MCF 10A (cell line): Measurements from ENCODE around the gene DNAJB5. TPM values are rescaled to one million over a fixed set of nuclear protein-coding genes. Genes with fewer than 3 reads are reported as not detected.

Source experiments
- BruUV-seq: library from RNA; stranded (reverse); fragments of 400-500 nt; replicated peaks from 2 replicates; lab custom pipeline; 2021; lab: Mats Ljungman, UMichigan
- CTCF ChIA-PET: fragments of 300-600 bp; sonication (Branson Sonifier 250); formaldehyde crosslinking; extraction: SDS; loops from one replicate; lab custom pipeline; 2021; ENCODE audit warnings: antibody characterized with exemption, inconsistent platforms; lab: Yijun Ruan, JAX
- POLR2A ChIA-PET: fragments of 300-600, 350-650 bp; sonication (Branson Sonifier 250); formaldehyde crosslinking; extraction: SDS; loops from one replicate; lab custom pipeline; 2020; ENCODE audit warnings: antibody characterized with exemption, inconsistent platforms; lab: Yijun Ruan, JAX
- DNase-seq: peaks from one replicate; pipeline ENCODE4 v3.0.0-alpha.2; 2018; ENCODE audit not compliant: unreplicated experiment
- H3K27ac Mint-ChIP-seq: one replicate; pipeline ENCODE4 v1.8.0; 2022; ENCODE audit warnings: mild to moderate bottlenecking, low read depth, mixed read lengths; ENCODE audit not compliant: unreplicated experiment
- H3K27me3 Mint-ChIP-seq: one replicate; pipeline ENCODE4 v1.8.0; 2022; ENCODE audit warnings: mixed read lengths; ENCODE audit not compliant: insufficient read depth, unreplicated experiment
- H3K36me3 Mint-ChIP-seq: one replicate; pipeline ENCODE4 v1.8.0; 2022; ENCODE audit warnings: mild to moderate bottlenecking, moderate library complexity, mixed read lengths; ENCODE audit not compliant: insufficient read depth, unreplicated experiment
- H3K4me1 Mint-ChIP-seq: one replicate; pipeline ENCODE4 v1.8.0; 2022; ENCODE audit warnings: mixed read lengths; ENCODE audit not compliant: insufficient read depth, unreplicated experiment
- H3K4me3 Mint-ChIP-seq: one replicate; pipeline ENCODE4 v1.8.0; 2022; ENCODE audit warnings: mild to moderate bottlenecking, moderate library complexity, mixed read lengths; ENCODE audit not compliant: unreplicated experiment
- H3K9me3 Mint-ChIP-seq: one replicate; pipeline ENCODE4 v1.8.0; 2022; ENCODE audit warnings: mixed read lengths; ENCODE audit not compliant: unreplicated experiment
- intact Hi-C: fragments of 100-400 bp; cut with micrococcal nuclease; formaldehyde crosslinking; loops from 2 replicates; pipeline ENCODE4 v1.14.1; 2022
- total RNA-seq: library from RNA; stranded (reverse); gene quantifications from 2 replicates; pipeline ENCODE4 v1.2.3, GENCODE V29; 2022
- TF ChIP-seq, protein P1 (sequence below): fragments of 200-600 bp; IDR thresholded peaks from one replicate; pipeline ENCODE4 v1.8.0; 2022; ENCODE audit warnings: antibody characterized with exemption, mild to moderate bottlenecking; ENCODE audit not compliant: unreplicated experiment

Gene DNAJB5
- total RNA-seq, 1 experiment from 2014 or later = 2.2 TPM

DNA sequence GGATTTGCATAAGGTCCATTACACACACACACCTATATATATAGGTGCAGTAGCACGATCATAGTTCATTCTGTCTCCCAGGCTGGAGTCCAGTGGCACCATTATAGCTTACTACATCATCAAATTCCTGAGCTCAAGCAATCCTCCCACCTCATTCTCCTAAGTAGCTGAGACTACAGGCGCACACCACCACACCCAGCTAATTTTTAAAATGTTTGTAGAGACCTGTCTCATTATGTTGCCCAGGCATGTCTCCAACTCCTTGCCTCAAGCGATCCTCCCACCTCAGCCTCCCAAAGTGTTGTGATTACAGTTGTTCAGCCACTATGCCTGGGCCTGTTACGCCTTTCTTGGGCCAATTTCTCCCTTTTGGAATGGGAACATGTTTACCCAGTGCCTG is 39.7 kb downstream of the DNAJB5 start:
- H3K4me1 Mint-ChIP-seq = peaks cover 12% of the 10 kb centered on the region
- intact Hi-C loops = no loop called here
- DNase-seq = peak; percentile 25
- H3K4me3 Mint-ChIP-seq = no peak overlapping the region
- TF ChIP-seq, protein P1, sequence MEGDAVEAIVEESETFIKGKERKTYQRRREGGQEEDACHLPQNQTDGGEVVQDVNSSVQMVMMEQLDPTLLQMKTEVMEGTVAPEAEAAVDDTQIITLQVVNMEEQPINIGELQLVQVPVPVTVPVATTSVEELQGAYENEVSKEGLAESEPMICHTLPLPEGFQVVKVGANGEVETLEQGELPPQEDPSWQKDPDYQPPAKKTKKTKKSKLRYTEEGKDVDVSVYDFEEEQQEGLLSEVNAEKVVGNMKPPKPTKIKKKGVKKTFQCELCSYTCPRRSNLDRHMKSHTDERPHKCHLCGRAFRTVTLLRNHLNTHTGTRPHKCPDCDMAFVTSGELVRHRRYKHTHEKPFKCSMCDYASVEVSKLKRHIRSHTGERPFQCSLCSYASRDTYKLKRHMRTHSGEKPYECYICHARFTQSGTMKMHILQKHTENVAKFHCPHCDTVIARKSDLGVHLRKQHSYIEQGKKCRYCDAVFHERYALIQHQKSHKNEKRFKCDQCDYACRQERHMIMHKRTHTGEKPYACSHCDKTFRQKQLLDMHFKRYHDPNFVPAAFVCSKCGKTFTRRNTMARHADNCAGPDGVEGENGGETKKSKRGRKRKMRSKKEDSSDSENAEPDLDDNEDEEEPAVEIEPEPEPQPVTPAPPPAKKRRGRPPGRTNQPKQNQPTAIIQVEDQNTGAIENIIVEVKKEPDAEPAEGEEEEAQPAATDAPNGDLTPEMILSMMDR = no peak
- no peak overlapping the region for H3K27ac Mint-ChIP-seq
- BruUV-seq = no TSS peak
- ChIA-PET CTCF (interaction anchor here (0.6 to 2.3 kb wide), 4 partner anchors 22 to 365 kb away, joined by 3 to 12 read pairs (median 4); no protein-coding TSS in a partner anchor), POLR2A (interaction anchor here (1.4 kb wide), 1 partner anchor 13 kb away, joined by 3 read pairs; a partner anchor contains a TSS)
- no peaks in the 10 kb centered on the region for H3K9me3 Mint-ChIP-seq
- no peaks in the 10 kb centered on the region for H3K27me3 Mint-ChIP-seq
- H3K36me3 Mint-ChIP-seq = peaks cover 7% of the 10 kb centered on the region

DNA sequence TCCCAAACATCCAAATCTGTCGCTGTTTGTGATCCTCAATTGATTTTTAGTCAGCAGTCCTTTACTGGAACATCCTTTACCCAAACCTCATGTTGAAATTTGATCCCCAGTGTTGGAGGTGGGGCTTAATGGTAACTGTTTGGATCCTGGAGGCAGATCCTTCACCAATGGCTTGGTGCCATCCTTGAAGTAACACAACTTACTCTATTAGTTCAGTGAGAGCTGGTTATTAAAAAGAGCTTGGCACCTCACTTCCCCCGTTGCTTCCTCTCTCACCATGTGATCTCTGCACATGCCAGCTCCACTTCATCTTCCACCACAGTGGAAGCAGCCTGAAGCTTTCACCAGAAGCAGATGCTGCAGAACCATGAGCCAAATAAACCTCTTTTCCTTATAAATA is 40.3 kb downstream of the DNAJB5 start:
- ChIA-PET POLR2A (interaction anchor here (0.9 kb wide), 1 partner anchor 9 kb away, joined by 4 read pairs; no protein-coding TSS in a partner anchor), CTCF (interaction anchor here (1.2 to 2.3 kb wide), 3 partner anchors 21 to 45 kb away, joined by 3 to 12 read pairs (median 3); no protein-coding TSS in a partner anchor)
- Mint-ChIP-seq H3K27ac (no peak overlapping the region), H3K27me3 (no peaks in the 10 kb centered on the region), H3K36me3 (peaks cover 7% of the 10 kb centered on the region), H3K4me3 (no peak overlapping the region), H3K4me1 (peaks cover 9% of the 10 kb centered on the region), H3K9me3 (no peaks in the 10 kb centered on the region)
- intact Hi-C loops = no loop called here
- no TSS peak for BruUV-seq
- TF ChIP-seq, protein P1 = no peak
- peak; percentile 24 for DNase-seq

DNA sequence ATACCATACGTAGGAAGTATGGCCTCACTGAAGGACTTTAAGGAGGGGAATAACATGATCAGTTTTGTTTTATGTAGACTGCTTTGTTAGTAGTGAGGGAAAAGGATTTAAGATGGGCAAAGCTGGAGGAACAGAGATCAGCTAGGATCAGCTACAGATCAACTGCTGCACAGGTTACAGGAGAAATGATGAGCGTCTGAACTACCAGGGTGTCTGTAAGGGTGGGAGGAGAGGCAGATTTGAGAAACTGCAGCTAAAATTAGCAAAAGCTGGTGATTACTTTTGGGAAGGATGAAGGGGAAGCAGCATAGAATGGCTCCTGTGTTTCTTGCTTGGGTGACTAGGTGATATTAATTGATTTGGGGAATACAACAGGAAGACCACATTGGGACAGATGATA is 43.6 kb downstream of the DNAJB5 start:
- Mint-ChIP-seq H3K9me3 (no peaks in the 10 kb centered on the region), H3K36me3 (peaks cover 12% of the 10 kb centered on the region), H3K4me1 (no peaks in the 10 kb centered on the region), H3K4me3 (no peak overlapping the region), H3K27ac (no peak overlapping the region), H3K27me3 (no peaks in the 10 kb centered on the region)
- ChIA-PET POLR2A (interaction anchor here (0.6 to 1.3 kb wide), 2 partner anchors 47 to 103 kb away, joined by 3 to 4 read pairs; partner anchors contain the start of gene FANCG), CTCF (interaction anchor here (1.1 kb wide), 1 partner anchor 18 kb away, joined by 3 read pairs; no protein-coding TSS in a partner anchor)
- TF ChIP-seq, protein P1 = no peak
- DNase-seq = no peak
- intact Hi-C loops = no loop called here
- BruUV-seq = no TSS peak

DNA sequence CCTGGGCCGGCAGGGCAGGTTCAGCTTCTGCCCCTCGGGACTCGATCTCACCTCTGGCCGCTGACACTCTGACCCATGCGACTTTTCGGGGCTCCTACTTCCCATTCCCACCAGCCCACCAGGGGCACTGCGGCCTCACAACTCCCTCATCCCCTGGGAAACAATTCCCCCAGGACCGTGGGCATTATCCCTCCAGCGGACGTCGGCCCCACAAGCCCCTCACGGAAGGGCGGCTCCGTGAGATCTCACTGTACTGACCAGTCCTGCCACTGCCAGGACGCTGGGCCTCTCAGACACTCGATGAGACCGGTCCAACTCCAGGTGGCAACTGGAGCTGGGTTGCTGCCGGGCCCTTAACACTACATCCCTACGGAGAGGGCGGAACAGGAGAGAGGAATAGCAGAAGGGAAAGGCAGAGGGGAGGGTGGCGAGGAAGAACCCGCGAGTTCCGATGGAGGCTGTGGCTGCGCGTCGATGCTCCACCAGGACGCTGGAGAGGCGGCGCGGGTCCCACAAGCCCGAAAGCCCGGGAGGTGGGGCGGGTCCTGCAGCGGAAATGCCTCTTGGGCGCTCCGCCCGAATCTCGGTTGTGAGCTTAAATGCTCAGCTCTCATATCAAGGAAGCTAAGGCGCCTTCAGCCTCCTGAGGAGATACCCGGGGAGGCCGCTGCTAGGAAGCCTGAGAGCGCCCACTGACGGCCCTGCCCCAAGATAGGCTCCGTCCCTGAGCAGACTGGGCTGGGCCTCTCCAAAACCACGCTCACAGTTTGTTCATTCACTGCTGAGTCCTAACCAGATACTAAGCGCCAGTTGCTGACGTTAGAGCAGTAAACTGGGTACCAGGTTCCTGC is 46.5 kb downstream of the DNAJB5 start:
- H3K27me3 Mint-ChIP-seq = no peaks in the 10 kb centered on the region
- H3K4me1 Mint-ChIP-seq = no peaks in the 10 kb centered on the region
- H3K27ac Mint-ChIP-seq = no peak overlapping the region
- ChIA-PET POLR2A (interaction anchor here (1.2 kb wide), 1 partner anchor 9 kb away, joined by 3 read pairs; no protein-coding TSS in a partner anchor), CTCF (interaction anchor here (0.7 kb wide), 1 partner anchor 77 kb away, joined by 3 read pairs; no protein-coding TSS in a partner anchor)
- intact Hi-C loops = no loop called here
- no peak overlapping the region for H3K4me3 Mint-ChIP-seq
- H3K36me3 Mint-ChIP-seq = peaks cover 12% of the 10 kb centered on the region
- DNase-seq = no peak
- no TSS peak for BruUV-seq
- TF ChIP-seq, protein P1 = no peak
- H3K9me3 Mint-ChIP-seq = no peaks in the 10 kb centered on the region
